BJ (cell line): Measurements from ENCODE around the gene ATP6V1G2. TPM values are rescaled to one million over a fixed set of nuclear protein-coding genes. Genes with fewer than 3 reads are reported as not detected.

ENCODE experiments used
- CTCF ChIA-PET: fragments of 350-600 bp; formaldehyde crosslinking; extraction: SDS; loops from one replicate; lab custom pipeline; 2021; ENCODE audit warnings: antibody characterized with exemption, inconsistent platforms; lab: Yijun Ruan, JAX
- POLR2A ChIA-PET: fragments of 300-600 bp; sonication (Branson Sonifier 250); formaldehyde crosslinking; extraction: SDS; loops from one replicate; lab custom pipeline; 2021; ENCODE audit warnings: antibody characterized with exemption; lab: Charles Lee
- DNase-seq: peaks from one replicate; pipeline ENCODE4 v3.0.0-alpha.2; 2011; ENCODE audit warnings: low read depth
- H3K27me3 ChIP-seq: 2 replicates; pipeline ENCODE4 v1.6.0; 2011; ENCODE audit warnings: low read length; ENCODE audit not compliant: control insufficient read depth, insufficient read depth
- H3K36me3 ChIP-seq: 2 replicates; pipeline ENCODE4 v1.5.1; 2011; ENCODE audit warnings: low read length; ENCODE audit not compliant: control insufficient read depth, insufficient read depth
- H3K4me3 ChIP-seq: 2 replicates; pipeline ENCODE4 v1.5.1; 2011; ENCODE audit warnings: low read depth, mild to moderate bottlenecking, control low read depth, low read length
- CTCF ChIP-seq: IDR thresholded peaks from 2 replicates; pipeline ENCODE4 v1.5.1; 2011; ENCODE audit warnings: low read depth, mild to moderate bottlenecking, control low read depth, inconsistent platforms, low read length, moderate library complexity; ENCODE audit not compliant: insufficient read depth
- polyA plus RNA-seq: library from polyadenylated mRNA; depleted of rRNA; stranded (reverse); fragments of >200 nt; gene quantifications from 2 replicates; pipeline ENCODE4 v1.2.3, GENCODE V29; 2011

Gene ATP6V1G2
- polyA plus RNA-seq, 1 experiment, result 2.7 TPM

GRCh38 chr6:31547727-31548543 lies 1.5 kb upstream of the ATP6V1G2 start:
- H3K36me3 ChIP-seq, result peaks cover 3% of the 10 kb centered on the region; the same call in 1 of the 2 replicates
- CTCF ChIA-PET, result interaction anchor here (0.5 to 17.0 kb wide), 13 partner anchors 11 to 404 kb away, joined by 3 to 433 read pairs (median 3); partner anchors contain the start of genes LST1, LTB, NCR3 and TNF
- TF ChIP-seq CTCF, result no peak
- H3K4me3 ChIP-seq, result peak overlapping the region; percentile 50
- H3K27me3 ChIP-seq, result no peaks in the 10 kb centered on the region
- DNase-seq, result no peak
- POLR2A ChIA-PET, result interaction anchor here (0.5 to 0.6 kb wide), 2 partner anchors 79 to 380 kb away, joined by 16 to 22 read pairs; no protein-coding TSS in a partner anchor

GRCh38 chr6:31546958-31547726 lies 734 bp upstream of the ATP6V1G2 start, which contains the start of gene NFKBIL1:
NFKBIL1 (plus strand) TSS chr6:31547608; CDS start chr6:31547695, 87 bp downstream.
- CTCF ChIA-PET, result interaction anchor here (0.5 to 17.0 kb wide), 23 partner anchors 12 to 933 kb away, joined by 3 to 433 read pairs (median 4); partner anchors contain the start of genes C6orf47, LST1, LTB and MCCD1
- H3K4me3 ChIP-seq, result peak within 1 kb of the TSS; percentile 50
- TF ChIP-seq CTCF, result no peak
- peak; percentile 90 for DNase-seq
- POLR2A ChIA-PET, result interaction anchor here (0.6 kb wide), 1 partner anchor 78 kb away, joined by 22 read pairs; no protein-coding TSS in a partner anchor
- peaks cover 3% of the 10 kb centered on the region; the same call in 1 of the 2 replicates for H3K36me3 ChIP-seq
- no peaks in the 10 kb centered on the region for H3K27me3 ChIP-seq

GRCh38 chr6:31545291-31545690 lies 1.1 kb downstream of the ATP6V1G2 start:
- no peak for TF ChIP-seq CTCF
- Histone ChIP-seq H3K36me3 (no peaks in the 10 kb centered on the region), H3K4me3 (no peak overlapping the region), H3K27me3 (no peaks in the 10 kb centered on the region)
- CTCF ChIA-PET, result interaction anchor here (1.0 to 17.0 kb wide), 5 partner anchors 23 to 108 kb away, joined by 3 to 433 read pairs (median 4); partner anchors contain the start of genes LST1, LTB and NCR3
- no peak for DNase-seq
- POLR2A ChIA-PET, result no interaction called here

- ChIA-PET CTCF (interaction anchor here (1.7 to 17.0 kb wide), 3 partner anchors 24 to 53 kb away, joined by 3 to 433 read pairs (median 156); partner anchors contain the start of genes LST1, LTB and NCR3), POLR2A (no interaction called here)
- Histone ChIP-seq H3K36me3 (peaks cover 3% of the 10 kb centered on the region), H3K27me3 (no peaks in the 10 kb centered on the region), H3K4me3 (no peak overlapping the region)
- DNase-seq, result no peak
- no peak for TF ChIP-seq CTCF
These were observed 1.7 kb downstream of the ATP6V1G2 start for GRCh38 chr6:31544676-31545075.
